Neural cell (in vitro differentiated cells): ENCODE results near the gene RSL24D1.

Experiments
- EZH2 ChIP-seq: fragments of 200-600, 300-800 bp; shearing (Covaris generic), sonication (generic); IDR thresholded peaks from 2 replicates; pipeline ENCODE4 v1.6.1; 2014; ENCODE audit warnings: antibody characterized with exemption, low read length, borderline replicate concordance, mild to moderate bottlenecking; ENCODE audit not compliant: insufficient read depth, poor library complexity, severe bottlenecking
- MXI1 ChIP-seq: fragments of 450-650 bp; conservative IDR thresholded peaks from 2 replicates; pipeline ENCODE4 v1.6.1; 2014; ENCODE audit warnings: antibody characterized with exemption, mild to moderate bottlenecking; ENCODE audit not compliant: poor library complexity, severe bottlenecking
- POLR2AphosphoS5 ChIP-seq: IDR thresholded peaks from 2 replicates; pipeline ENCODE4 v1.6.1; 2012
- TF ChIP-seq, protein P1 (sequence below): fragments of 450-650 bp; IDR thresholded peaks from 2 replicates; pipeline ENCODE4 v1.5.1; 2014; ENCODE audit warnings: antibody characterized with exemption, mild to moderate bottlenecking, moderate library complexity; ENCODE audit not compliant: poor library complexity, severe bottlenecking

DNA sequence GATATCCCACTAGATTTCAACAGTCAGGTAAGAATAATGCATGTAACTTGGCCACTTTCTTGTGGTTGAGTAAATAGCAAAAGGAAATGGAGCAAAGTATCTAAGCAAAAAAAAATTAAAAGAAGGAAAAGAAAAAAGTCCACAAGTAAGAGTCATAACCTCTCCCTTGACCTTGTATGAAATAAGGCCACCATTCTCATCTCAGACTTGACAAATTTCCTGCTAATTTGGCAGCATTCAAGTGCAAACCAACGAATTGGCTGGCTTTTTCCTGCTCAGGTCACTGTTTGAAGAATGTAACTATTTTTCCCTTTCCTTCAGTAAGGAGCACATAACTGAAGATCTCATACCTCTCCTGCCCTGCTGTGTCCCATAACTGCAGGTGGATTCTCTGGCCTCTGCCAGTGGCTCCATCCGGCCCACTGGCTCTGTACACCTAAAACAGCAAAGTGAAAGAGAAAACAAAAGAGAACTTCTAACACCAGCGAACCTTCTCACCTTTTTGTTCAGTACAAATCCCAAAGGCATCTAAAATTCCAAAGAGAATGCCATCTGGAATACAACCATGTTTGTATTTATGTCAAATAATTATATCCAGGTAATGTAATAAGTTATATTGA, 33.4 kb upstream of the RSL24D1 start:
- TF ChIP-seq, protein P1, sequence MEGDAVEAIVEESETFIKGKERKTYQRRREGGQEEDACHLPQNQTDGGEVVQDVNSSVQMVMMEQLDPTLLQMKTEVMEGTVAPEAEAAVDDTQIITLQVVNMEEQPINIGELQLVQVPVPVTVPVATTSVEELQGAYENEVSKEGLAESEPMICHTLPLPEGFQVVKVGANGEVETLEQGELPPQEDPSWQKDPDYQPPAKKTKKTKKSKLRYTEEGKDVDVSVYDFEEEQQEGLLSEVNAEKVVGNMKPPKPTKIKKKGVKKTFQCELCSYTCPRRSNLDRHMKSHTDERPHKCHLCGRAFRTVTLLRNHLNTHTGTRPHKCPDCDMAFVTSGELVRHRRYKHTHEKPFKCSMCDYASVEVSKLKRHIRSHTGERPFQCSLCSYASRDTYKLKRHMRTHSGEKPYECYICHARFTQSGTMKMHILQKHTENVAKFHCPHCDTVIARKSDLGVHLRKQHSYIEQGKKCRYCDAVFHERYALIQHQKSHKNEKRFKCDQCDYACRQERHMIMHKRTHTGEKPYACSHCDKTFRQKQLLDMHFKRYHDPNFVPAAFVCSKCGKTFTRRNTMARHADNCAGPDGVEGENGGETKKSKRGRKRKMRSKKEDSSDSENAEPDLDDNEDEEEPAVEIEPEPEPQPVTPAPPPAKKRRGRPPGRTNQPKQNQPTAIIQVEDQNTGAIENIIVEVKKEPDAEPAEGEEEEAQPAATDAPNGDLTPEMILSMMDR = no peak
- no peak for TF ChIP-seq POLR2AphosphoS5
- no peak for TF ChIP-seq EZH2
- TF ChIP-seq MXI1 = no peak
